HG02852 (cell line): ENCODE data around the gene SMPD4.
"Not testable (repeated sequence)": the region's sequence is repeated elsewhere in the genome, so short reads cannot be mapped to it uniquely, and the experiment has no call there.

Source experiments
- ATAC-seq: cut with Tn5 transposase; IDR thresholded peaks from one replicate; pipeline ENCODE4 v1.9.1; 2021; ENCODE audit warnings: mild to moderate bottlenecking, moderate library complexity; ENCODE audit not compliant: unreplicated experiment

SMPD4 gene, protein sequence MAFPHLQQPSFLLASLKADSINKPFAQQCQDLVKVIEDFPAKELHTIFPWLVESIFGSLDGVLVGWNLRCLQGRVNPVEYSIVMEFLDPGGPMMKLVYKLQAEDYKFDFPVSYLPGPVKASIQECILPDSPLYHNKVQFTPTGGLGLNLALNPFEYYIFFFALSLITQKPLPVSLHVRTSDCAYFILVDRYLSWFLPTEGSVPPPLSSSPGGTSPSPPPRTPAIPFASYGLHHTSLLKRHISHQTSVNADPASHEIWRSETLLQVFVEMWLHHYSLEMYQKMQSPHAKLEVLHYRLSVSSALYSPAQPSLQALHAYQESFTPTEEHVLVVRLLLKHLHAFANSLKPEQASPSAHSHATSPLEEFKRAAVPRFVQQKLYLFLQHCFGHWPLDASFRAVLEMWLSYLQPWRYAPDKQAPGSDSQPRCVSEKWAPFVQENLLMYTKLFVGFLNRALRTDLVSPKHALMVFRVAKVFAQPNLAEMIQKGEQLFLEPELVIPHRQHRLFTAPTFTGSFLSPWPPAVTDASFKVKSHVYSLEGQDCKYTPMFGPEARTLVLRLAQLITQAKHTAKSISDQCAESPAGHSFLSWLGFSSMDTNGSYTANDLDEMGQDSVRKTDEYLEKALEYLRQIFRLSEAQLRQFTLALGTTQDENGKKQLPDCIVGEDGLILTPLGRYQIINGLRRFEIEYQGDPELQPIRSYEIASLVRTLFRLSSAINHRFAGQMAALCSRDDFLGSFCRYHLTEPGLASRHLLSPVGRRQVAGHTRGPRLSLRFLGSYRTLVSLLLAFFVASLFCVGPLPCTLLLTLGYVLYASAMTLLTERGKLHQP

DNA sequence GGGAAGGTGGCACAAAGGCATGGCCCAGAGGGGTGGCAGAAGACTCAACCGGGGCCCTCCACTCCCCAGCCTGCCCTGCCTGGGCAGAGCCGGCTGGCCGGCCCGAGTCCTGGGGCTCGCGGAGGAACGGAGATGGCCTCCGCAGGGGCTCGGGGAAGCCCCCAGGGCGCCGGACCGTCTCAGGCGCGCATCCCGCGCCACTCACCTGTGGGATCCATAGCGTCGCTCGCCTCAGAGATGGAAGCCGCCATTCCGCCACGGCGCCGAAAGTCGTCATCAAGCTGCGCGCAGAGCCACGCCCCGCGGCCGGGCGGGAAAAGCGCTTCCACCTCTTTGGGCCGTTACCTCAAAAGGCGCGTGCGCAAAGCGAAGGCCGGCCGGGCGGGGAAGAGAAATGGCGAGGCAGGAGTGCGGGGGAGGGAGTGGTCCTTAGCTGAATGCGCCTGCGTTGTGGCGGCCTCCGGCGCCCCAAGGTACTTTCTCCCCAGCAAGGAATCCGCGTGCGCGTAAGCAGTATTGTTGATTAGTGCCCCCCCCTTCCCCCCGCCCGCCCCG lies at the start of gene SMPD4:
Gene SMPD4, minus strand, starts transcription at position 278 of the 555 bp plus-strand sequence. CDS start 5,010 bp downstream, outside the sequence.
- peak; percentile 59 for ATAC-seq

DNA sequence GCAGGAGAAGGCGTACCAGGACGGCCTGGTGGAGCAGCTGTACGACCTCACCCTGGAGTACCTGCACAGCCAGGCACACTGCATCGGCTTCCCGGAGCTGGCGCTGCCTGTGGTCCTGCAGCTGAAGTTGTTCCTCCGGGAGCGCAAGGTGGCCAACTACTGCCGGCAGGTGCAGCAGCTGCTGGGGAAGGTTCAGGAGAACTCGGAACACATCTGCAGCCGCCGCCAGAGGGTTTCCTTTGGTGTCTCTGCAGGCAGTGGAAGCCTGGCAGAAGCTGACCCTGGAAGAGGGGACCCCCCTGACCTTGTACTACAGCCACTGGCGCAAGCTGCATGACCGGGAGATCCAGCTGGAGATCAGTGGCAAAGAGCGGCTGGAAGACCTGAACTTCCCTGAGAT lies 49.5 kb upstream of the SMPD4 start:
- ATAC-seq = not testable (repeated sequence)

DNA sequence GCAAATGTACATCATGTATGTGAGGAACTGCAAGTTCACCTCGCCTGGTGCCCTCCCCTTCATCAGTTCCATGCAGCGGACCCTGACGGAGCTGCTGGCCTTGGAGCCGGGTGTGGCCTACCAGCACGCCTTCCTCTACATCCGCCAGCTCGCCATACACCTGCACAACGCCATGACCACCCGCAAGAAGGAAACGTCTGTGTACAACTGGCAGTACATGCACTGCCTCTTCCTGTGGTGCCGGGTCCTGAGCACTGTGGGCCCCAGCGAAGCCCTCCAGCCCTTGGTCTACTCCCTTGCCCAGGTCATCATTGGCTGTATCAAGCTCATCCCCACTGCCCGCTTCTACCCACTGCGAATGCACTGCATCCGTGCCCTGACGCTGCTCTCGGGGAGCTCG lies 49.0 kb upstream of the SMPD4 start:
- ATAC-seq = not testable (repeated sequence)

DNA sequence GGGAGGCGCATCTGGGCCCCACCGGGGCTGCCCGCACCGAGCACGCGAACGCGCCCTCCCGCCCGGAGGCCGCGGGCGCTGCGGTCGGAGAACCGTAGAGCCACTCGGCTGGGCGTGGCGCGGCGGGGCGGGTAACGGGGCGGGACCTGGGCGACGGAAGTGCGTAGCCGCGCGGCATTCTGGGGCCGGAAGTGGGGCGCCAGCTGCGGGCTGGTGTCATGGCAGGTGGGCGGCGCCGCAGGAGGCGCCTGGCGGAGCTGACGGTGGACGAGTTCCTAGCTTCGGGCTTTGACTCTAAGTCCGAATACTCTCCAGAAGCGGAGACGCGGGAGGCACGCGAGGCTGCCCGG lies 47.7 kb upstream of the SMPD4 start:
- peak; percentile 51 for ATAC-seq

DNA sequence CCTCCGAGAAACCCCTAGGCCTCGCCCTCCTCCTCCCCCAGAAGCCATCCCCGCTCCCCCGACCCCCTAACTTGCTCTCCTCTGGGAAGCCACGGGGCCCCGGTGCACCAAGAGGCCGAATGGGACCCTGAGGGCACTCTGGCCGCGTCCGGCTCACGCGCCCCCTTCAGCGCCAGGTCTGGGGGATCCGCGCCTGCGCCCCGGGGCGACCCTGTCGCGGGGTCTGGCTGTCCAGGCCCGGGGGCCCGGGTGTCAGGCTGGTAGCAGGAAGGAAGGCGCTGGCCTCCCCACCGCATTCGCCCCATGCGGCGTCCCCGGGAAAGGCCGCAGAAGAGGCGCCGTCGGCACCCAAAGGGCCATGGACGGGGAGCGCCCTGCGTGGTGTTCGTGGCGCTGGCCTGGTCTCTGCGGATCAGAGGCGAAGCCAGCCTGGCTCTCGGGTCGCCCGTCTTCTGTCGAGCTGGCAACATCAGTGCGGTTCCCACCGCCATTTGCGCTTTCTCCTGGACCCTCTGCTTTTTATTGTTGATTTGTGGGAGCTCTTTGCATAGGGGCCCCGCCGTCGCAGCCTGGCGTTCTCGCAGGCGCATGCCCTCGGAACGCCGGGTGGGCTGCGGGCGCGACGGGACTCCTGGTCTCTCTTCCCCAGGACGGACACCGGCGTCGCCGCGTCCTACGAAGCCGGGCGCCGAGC lies 47.2 kb upstream of the SMPD4 start:
- not testable (repeated sequence) for ATAC-seq

DNA sequence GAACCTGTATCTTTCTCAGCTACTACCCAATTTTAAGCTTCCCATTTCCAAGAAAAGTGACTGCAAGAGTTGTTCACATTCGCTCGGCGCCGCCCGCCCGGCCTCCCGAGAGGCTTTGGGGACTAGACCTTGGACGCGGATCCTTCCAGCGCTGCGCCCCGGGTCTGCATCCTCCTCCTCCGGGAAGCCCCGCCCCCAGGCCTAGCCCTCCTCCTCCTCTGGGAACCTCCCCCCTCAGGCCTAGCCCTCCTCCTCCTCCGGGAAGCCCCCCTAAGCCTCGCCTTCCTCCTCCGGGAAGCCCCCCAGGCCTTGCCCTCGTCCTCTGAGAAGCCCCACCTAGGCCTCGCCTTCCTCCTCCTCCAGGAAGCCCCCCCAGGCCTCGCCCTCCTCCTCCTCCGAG lies 46.6 kb upstream of the SMPD4 start:
- ATAC-seq = not testable (repeated sequence)

DNA sequence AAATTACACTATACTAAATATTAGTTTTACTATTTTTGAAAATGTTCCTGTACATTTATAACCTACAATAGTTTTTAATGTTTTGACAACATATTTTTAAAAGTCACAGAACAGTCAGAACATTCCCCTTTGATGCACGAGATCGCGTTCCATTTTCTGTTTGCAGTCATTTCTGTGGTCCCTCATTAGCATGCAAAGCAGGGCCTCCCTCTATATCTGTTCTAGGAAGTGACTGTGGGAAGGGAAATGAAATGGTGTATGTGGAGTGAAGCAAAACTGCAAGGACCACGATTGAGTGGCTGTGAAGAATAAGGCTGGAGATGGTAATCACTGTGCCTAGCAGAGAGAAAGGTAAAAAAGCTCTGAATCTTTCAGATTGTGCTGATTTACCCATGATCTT lies 41.1 kb upstream of the SMPD4 start:
- peak; percentile 100 for ATAC-seq

DNA sequence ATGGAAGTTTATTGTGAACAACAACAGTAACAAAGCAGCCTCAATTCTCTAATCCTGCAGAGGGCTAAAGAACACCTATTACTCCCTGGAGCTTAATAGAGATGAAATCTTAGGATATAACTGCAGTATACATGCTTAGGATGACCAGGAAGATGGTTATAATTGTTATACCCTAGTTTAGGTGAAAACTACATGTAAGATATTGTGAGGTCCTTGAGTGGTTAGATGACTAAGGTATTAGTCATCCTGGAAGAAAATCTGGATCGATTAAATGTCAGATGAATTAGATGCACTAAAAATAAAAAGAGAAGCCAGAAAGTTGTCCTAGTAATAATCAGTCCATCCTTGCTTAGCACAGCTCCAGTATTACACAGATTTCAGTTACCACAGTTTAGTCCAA lies 39.1 kb upstream of the SMPD4 start:
- not testable (repeated sequence) for ATAC-seq

DNA sequence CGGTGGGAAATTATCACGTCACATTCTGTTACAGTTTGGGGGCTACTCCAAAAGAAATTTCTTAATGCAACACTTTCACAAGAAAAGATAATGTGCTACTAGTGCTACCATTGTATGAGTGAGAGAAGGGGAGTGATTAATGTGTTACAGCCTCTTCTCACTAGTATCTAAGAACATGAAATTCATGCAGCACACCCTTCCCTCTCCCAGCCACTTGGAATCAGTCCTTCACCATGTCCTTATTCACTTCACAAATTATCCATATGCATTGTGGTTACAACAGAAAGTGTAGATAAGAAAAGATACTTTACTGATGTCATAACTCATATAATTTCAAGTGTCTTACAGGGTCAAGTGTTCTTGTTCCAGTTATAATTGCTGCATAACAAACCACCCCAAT lies 37.7 kb upstream of the SMPD4 start:
- ATAC-seq = not testable (repeated sequence)

DNA sequence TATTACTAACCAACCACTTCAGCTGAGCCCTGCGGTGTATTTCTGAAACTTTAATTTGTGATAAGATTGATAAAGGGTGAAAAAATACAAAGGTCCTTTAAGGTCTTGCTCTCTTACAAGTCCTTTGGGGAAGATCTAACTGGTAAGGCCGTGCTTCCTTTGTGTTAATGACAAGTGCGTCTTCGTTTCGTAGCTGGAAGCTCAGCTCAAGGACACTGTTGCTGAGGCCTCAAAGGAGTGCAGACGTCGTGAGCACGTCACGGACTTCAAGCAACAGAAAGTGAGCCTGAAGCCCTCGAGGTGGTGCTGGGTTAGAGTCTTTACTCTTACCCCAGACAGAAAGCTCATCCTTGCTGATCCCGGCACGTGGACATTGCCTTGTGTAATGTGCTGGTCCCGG lies 25.6 kb upstream of the SMPD4 start:
- not testable (repeated sequence) for ATAC-seq

DNA sequence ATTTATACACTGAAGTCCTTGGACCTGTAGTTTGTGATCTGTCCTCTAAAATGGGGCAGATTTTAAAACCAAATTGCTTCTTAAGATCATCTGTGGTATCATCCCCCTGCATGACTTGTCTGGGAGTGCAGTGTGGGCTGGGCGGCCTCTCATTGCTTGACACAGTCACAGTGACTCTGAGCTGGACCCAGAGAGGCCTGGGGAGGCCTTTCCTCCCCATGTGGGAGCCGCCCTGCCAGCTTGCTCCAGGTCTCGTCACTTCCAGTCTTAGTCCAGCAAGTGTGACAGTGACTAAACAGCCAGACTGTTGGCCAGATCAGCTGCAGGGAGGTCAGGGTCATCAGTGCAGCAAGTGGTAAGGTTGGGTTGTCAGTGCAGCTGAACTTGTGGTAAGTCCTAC lies 21.7 kb upstream of the SMPD4 start:
- not testable (repeated sequence) for ATAC-seq

DNA sequence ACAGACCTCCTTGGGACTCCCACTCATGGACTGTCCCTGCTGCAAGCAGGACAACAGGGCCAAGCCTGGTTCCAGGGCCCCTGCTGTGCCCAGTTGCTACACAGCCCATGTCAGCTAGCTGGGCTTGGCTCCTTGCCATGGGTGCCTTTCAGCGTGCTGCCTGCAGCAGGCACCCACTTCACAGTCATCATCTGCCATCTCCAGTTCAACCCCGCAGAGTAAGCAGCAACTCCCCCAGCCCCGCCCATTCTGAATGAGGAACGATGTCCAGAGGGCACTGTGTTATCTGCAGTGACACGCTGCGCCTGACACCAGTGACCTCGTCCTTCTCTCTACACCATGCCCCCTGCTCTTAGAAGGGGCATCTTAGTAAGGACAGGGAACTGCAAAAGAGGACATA lies 21.1 kb upstream of the SMPD4 start:
- not testable (repeated sequence) for ATAC-seq

DNA sequence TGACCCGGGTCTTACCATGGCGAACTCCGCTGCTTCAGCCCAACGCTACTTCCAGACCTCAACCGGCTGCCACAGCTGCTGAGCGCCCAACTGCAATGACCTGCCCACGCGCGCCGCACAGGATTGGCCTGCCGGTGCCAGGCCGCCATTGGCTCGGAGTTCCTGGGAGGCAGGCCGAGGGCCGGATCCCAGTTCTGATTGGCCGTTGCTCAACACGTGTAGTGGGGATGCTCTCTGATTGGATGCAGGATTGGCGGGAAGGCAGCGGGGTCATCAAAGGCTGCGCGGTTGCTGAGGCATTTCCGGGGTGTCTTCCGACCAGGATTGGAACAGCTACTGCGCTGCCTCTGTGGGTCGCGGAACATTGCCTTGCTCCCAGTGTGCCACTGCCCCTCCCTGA lies 16.9 kb upstream of the SMPD4 start, which contains the start of gene TUBA3E:
Gene TUBA3E, minus strand, starts transcription at position 97 of the 400 bp plus-strand sequence. Its CDS starts 79 bp downstream, at position 18.
- ATAC-seq = no peak

DNA sequence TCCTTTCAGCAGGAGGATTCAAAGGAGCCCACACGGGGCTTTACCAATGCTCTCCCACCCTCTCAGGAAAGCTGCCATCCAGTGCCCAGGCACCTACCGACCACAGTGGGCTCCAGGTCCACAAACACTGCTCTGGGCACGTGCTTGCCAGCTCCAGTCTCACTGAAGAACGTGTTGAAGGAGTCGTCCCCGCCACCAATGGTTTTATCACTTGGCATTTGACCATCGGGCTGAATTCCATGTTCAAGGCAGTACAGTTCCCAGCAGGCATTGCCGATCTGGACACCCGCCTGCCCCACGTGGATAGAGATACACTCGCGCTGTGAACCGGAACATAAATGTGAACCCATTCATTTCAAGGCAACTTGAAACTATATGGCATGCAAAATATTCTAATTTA lies 14.7 kb upstream of the SMPD4 start:
- not testable (repeated sequence) for ATAC-seq

DNA sequence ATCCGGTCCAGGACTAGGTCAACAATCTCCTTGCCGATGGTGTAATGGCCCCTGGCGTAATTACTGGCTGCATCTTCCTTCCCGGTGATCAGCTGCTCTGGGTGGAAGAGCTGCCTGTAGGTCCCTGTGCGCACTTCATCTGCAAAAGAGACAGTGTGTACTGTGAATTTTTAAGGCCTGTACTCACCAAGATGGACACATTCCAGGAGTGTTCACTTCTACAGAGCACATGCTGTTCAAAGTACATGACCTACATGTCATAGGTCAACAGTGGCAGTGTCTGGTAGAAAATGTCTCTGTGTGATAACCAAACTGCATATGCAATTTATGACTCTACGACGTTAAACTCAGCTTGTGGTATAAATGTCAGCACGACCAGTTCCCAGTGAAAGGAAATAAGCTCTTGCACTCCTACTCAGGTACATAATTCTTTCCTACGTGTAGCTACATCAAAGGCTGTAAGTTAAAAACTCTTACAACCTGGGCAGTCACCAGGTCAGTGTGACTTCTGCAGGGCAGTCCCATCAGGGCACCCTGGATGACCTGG lies 13.8 kb upstream of the SMPD4 start:
- ATAC-seq = not testable (repeated sequence)

DNA sequence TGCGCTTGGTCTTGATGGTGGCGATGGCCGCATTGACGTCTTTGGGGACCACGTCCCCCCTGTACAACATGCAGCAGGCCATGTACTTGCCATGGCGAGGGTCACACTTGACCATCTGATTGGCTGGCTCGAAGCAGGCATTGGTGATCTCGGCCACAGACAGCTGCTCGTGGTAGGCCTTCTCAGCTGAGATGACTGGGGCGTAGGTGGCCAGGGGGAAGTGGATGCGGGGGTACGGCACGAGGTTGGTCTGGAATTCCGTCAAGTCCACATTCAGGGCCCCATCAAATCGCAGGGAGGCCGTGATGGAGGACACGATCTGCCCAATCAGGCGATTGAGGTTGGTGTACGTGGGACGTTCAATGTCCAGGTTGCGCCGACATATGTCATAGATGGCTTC lies 12.4 kb upstream of the SMPD4 start:
- not testable (repeated sequence) for ATAC-seq

DNA sequence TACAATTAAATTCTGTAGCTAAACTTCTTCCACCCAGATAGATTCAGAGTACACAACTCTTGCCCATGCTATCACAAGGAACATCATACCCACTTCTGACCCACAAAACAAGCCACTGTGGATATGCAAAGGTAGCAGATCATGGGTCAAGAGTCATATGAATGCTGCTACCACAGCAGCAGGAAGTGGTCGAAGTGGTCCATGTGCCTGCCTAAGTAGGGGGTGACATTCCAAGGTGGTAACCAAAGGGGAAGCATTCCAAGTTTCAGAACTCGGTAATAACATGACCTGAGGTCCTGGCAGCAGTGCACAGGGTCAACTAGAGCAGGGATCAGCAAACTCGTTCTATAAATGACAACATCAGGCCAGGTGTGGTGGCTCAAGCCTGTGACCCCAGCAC lies 11.0 kb upstream of the SMPD4 start:
- not testable (repeated sequence) for ATAC-seq

DNA sequence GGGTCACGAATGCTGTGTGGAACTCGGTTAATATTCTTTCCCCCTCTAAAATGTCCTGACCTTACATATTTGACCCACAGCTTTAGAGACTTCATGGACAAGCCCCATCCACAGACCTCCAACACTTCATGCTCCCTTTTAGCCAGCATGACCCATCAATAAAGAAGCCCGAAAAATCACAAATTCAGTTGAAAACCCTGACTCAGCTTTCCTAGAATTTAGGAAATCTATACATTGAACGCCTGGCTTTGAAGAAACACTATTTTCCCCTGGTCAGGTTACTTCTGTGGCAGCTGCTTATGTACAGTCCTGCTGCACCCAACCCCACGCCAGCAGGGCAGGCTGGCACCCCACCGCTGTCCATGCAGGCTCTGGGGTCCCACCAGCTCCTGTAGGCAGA lies 9.9 kb upstream of the SMPD4 start:
- not testable (repeated sequence) for ATAC-seq

DNA sequence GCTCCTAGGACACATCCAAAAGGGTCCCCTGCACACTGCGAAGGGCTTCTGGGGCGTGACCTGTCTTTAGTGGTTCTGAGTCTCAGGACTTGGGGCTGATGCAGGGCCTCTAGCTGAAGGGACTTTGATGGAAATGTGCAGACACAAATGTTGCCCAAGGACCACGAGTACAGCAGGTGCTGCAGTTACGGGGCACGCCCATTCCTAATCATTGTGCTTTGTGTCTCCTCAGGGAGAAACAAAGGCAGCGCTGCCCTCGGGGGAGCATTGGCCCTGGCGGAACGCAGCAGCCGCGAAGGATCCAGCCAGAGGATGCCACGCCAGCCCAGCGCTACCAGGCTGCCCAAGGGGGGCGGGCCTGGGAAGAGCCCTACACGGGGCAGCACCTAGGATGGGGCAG lies 8.8 kb upstream of the SMPD4 start:
- no peak for ATAC-seq

DNA sequence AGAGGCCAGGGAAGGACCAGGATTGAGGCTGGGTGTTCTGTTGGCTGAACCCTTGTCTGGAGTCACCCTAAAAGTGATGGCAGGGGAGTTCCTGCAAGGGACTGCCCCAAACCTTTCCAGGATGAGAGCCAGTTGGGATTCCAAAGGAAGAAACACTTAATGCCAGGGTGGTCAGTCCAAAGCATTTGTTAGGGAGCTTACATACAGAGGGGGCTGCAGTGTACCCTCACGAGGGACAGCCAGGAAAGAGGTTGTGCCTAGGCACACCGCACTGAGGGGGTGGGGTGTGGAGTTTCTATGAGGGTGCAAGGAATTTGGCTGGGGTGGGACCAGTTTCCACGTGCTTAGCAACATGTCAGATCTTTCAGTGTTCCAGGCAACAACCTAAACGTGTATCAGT lies 7.6 kb upstream of the SMPD4 start:
- ATAC-seq = not testable (repeated sequence)
